GM18508 (cell line): ENCODE measurements around the gene INCENP.

ENCODE experiments used
- ATAC-seq: cut with Tn5 transposase; IDR thresholded peaks from one replicate; pipeline ENCODE4 v1.9.1; 2021; ENCODE audit warnings: moderate number of reproducible peaks; ENCODE audit not compliant: insufficient read depth, unreplicated experiment

The INCENP gene

DNA sequence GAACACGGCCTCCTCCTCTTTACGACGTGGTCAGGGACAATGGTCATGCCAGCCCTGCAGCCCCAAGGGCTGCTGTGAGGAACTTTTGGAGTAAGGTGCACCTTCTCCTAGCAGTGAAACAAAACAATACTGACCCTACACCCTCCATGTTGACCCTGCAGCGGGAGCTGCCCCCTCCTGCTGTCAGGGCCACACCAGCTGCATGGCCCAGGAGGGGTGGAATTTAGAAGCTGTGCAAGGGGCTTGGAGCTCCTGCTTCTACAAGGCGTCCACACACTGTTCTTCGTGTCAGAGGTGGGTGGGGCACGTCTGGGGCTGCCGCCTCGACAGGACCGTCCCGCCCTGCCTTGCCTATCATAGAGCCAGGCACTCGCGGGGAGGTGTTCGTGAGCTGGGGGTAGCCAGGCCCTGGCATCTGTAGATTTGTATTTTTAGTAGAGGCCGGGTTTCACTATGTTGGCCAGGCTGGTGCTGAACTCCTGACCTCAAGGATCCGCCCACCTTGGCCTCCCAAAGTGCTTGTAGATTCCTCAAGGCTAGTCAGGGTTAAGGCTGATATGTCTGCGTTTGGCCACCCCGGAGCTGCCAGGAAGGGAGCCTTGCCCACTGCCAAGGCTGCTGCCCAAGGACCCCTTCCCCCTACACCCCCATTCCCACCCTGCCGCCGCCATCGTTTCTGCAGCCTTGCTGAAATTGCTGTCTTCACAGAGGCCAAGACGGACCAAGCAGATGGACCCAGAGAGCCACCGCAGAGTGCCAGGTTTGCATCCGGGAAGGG lies 15.9 kb downstream of the INCENP start:
- no peak for ATAC-seq

- no peak for ATAC-seq
Measured at GRCh38 chr11:62140304-62141110, 16.7 kb downstream of the INCENP start.

GRCh38 chr11:62141111-62142042 lies 17.6 kb downstream of the INCENP start:
- ATAC-seq = no peak

DNA sequence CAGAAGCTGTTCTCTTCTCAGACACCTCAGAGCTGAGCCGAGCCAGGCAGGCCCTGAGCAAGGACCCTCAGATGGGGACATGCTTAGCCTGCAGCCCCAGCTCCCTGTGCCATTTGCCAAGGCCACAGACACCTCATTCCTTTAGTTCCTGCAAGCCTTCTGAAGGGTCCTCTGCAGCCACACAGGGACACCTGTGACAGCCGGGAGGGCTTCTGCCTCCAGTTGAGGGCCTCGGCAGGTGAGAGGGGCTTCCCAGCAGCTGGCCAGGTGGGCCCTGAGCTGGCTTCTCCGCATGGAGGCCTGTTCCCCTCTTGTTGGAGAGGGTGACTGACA lies 18.2 kb downstream of the INCENP start:
- no peak for ATAC-seq

DNA sequence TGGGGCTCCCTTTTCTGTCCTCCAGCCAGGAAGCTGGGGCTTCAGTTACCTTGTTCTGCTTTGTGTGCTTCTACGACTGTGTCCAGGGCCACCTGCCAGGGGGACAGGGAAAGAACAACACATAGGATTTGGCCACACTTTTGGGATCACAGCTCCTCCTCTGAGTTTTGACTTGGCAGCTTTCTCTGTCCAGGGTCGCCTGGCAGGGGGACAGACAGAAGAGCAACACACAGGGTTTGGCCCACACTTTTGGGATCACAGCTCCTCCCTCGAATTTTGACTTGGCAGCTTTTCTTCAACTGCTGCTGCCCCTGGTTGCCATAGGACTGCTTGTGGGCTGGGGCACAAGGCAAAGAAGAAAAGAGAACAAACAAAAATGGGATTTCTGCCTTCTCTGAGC lies 19.1 kb downstream of the INCENP start:
- ATAC-seq = no peak

GRCh38 chr11:62143727-62144126 lies 19.9 kb downstream of the INCENP start:
- no peak for ATAC-seq

DNA sequence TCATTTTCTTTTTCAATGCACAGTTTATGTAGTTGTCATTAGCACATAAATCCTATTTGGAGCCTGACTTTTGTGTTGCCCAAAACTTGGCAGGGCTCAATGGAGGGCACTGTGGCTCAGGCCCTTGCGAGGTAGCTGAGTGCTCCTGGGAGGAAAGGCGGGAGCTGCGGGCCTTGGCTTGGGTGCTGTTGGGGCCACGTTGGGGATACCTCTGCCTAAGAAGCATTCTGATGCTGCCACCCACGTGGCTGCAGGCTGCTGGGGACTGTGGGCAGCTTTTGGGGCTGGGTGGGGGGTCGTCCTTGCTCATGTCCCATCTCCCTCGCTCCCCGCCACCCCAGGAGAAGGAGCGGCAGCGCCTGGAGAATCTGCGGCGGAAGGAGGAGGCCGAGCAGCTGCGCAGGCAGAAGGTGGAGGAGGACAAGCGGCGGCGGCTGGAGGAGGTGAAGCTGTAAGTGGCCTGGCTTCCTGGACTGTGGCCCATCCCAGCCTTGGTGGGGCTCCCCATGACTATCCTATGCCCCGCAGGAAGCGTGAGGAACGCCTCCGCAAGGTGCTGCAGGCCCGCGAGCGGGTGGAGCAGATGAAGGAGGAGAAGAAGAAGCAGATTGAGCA lies 20.9 kb downstream of the INCENP start:
- ATAC-seq = no peak

DNA sequence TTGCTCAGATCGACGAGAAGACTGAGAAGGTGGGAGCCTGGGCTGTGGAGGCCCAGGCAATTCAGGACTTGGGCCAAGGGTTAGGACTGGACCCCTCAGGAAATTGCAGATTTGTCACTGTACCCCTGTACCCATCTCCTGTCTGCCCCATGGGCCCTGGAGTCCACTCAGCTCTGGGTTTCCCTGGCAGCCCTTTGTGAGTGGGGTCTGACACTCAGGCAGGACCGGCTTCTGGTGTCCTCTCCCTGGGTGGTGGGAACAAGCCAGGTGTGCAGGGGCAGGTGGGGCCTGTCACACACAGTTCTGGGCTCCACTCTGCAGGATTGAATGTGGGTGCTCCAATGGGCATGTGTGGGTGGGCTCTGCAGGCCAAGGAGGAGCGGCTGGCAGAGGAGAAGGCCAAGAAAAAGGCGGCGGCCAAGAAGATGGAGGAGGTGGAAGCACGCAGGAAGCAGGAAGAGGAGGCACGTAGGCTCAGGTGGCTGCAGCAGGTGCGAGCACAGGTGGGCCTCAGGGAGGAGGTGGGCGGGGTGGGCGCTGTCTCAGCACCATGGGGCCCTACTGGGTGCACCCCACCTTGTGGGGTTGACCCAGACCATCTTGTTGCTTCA lies 21.6 kb downstream of the INCENP start:
- no peak for ATAC-seq

GRCh38 chr11:62146476-62147200 lies 22.8 kb downstream of the INCENP start:
- no peak for ATAC-seq

DNA sequence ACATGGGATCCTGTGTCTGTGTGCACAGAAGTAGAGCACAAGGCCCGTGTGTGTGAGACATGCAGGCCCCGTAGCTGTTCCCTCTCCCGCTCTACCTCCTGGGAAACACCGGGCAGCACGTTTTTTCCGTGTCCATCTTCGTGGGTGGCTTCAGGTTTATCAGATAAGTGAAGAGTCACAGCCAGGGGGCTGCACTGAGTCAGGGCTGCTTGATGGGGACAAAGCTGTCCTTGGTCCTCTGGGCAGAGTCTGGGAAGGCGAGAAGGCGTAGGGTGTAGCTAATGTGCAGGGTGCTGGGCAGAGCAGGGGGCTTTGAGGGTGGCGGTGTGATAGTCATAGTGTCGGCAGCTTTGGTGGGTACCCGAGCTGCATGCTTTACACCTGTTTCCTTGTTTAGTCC lies 23.7 kb downstream of the INCENP start:
- ATAC-seq = no peak

- ATAC-seq = no peak
Measured at GRCh38 chr11:62148271-62148980, 24.6 kb downstream of the INCENP start.

DNA sequence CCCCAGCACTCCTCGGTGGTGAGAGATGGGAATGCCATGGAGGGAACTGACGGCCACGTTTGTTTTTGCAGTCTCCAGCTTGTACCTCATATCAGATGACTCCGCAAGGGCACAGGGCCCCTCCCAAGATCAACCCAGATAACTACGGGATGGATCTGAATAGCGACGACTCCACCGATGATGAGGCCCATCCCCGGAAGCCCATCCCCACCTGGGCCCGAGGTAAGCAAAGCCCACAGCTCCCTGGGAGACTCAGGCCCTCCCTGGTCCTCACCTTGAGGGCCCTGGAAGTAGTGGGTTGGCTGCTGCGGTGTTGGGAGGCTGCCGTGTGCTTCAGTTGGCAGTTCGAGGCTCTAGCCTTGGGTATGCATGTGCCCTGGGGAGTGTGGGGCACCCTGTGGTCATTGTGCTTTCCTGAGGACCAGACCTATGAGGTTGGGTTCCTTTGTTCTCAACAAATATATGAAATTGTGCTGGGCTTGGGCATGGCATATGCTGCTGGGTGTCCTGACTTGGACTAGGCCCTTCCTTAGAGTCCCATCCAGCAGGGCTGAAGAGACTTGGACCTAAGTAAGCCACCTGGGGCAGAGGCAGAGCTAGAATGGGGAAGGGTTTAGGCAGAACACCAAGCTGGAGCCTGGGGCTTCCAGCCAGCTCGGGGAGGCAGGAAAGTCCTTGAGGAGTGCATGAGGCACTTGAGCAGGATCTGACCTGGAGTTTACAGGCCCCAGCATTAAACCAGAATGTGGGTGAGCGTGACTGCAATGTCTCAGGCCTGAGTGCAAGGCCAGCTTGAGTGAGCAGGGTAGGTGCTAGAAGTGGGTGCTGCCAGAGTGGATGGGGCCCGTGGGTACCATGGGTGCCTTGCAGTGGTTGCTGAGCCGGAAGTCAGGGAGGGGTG lies 26.4 kb downstream of the INCENP start:
- ATAC-seq = no peak

DNA sequence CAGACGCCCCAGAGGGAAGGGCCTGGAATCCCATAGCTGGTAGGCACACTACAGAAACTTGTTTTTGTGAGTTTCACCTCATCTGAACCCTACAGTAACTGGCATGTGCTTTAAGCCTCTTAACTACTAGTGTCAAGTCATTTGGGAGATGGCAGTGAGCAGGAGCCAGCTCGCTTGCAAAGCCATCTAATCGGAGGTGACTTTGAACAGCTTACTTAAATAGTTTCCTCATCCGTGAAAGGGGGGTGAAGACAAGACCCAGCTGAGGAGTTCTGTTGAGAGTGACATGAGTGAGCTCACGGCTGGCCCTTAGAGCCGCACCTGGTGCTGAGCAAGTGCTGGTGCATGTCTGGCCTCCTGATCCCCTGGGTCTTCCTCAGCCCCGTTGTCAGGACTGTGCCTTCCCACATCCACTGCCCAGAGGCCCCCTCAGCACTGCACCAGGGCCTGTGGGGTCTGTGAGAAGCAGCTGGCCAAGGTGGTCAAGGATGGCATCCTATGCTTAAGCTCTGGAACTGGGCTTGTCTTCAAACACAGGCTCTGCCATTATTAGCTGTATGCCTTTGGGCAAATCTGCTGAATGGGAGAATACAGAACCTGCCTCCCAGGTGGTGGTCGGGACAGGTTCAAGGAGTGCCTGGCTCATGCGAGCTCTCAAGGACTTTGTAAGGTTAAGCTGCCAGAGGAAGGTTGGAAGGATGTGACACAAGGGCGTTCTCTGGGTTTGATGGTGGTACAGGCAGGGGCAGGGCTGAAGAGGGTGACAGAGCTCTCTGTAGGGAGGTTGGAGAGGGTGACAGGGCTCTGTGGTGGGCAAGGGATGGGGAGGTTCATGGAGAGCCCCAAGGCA lies 27.3 kb downstream of the INCENP start:
- ATAC-seq = no peak

GRCh38 chr11:62151737-62152102 lies 27.9 kb downstream of the INCENP start:
- ATAC-seq = no peak

DNA sequence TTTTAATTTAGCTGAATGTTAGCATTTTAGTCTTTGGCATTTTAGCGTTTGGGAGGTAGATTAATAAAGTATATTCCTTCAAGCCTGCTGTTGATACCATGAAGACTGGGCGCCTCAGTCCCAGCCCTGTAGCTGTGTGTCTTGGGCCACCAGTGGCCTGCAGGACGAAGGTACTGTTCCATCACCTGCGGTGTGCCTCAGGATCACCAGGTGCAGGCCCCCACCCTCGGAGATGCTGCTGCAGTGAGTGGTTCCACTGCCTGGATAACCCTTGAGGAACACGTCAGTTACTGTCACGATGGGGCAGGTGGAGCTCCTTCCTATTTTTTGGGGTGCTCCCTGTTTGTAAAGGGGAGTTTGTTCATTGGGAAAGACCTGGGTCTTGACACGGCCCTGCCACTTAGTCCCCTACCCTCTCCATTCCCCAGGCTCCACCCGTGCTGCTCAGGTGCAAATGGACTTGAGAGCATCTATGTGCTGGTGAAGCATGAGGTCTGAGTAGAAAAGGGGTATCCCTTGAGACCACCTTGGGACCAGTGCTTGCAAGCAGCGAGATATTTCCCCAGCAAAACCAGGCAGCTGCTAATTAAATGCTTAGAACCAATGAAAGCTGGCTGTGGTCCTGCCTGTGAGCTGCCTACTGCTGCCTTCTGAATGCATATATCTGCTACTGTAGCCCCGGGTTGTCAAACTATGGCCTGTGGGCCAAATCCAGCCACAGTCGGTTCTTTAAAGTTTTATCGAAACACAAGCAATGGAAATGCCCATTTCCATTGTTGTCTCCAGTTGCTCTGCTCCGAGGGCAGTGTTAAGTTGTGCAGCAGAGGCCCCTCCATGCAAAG lies 28.7 kb downstream of the INCENP start:
- ATAC-seq = no peak

- no peak for ATAC-seq
Measured at GRCh38 chr11:62153087-62153395, 29.2 kb downstream of the INCENP start.
